Activated T-helper 1 cell treated with anti-CD3 and anti-CD28 coated beads, Interleukin-2, amount 50 U/mL, for 16 hours (primary cell): ENCODE results near the gene CD80.
"Not testable (repeated sequence)": the region's sequence is repeated elsewhere in the genome, so short reads cannot be mapped to it uniquely, and the experiment has no call there.

ENCODE experiments used
- DNase-seq, 2 donors: peaks; one replicate each; pipeline ENCODE4 v3.0.0-alpha.2; 2020; ENCODE audit warnings: low read depth in 1 of 2, low spot score in 1 of 2

Gene CD80

DNA sequence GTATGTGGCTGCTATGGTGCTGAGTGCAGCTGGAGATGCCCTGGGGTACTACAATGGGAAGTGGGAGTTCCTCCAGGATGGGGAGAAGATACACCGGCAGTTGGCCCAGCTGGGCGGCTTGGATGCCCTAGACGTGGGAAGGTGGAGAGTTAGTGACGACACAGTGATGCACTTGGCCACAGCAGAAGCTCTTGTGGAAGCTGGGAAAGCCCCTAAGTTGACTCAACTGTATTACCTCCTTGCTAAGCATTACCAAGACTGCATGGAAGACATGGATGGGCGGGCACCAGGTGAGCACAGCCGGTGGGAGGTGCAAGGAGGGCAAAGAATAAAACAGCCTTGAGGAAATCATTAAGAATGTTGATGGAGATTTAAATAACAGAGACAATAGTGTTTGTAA lies 22.8 kb upstream of the CD80 start:
- no peak for DNase-seq

DNA sequence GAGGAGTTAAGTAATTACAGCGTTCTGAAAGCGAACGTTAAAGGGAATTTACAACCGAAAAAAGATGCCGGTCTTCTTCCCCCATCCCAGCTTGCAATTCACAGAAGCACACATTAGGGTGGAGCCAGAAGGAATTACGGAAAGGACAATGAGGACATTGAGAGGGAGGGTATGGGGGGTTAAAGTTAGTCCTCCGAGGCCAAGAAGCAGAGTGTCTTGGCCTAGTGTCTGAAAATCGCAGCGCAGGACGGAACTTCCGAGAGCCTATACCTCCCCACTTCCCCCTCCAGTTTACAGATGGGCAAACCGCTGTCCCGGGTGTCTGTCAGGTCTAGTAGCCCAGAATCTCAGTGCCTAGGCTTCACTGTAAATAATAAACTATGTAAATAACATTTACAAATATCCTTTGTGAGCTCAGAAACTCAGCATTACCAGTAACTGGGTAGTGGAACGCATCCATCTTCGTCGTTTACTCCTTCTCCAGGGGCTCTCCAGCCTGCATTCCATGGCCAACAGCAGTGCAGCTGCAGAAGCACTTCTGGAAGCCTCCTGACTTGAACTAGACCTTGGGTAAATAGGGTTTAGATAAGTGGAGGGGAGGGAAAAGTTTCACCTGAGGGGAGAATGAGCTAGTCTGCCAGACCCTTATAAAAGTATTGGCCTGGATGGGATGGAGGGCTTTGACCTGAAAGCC lies 20.8 kb upstream of the CD80 start:
- no peak for DNase-seq

DNA sequence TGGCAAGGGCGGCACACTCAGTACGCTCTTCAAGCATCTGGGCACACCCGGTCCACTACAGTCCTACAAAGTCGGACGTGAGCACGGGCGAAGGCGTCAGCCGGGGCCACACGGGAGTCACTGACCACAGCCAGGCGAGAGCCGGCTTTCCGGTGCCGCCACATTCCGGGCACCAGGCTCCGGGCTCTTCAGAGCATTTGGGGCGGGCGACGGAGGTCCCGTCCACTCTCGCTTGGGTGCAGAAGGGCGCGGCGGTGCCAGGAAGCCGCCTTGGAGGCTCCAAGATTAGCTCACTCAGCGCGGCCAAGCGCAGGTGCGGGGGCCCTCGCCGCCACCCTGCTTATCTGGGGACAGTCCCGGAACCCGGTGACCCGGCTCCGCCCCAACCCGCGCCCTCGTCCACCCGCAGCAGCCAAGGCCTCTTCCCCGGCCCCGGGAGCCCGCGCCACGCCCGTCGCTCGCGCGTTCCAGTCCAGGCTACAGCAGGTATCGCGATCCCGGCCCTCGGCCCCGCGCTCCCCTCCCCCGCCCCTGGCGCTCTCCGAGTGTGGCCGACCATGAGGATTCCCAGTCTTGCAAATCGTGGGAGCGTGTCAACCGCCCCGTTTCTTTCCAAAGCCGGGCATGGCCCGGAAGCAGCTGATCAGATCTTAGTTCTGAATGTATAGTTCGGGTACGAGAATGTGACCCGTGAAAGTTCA lies 20.1 kb upstream of the CD80 start, which contains the start of gene ADPRH:
ADPRH (plus strand) TSS at position 127 of the 701 bp plus-strand sequence. CDS start 2,678 bp downstream, outside the sequence.
- DNase-seq: peak in 1 of 2 donors; percentile 18

DNA sequence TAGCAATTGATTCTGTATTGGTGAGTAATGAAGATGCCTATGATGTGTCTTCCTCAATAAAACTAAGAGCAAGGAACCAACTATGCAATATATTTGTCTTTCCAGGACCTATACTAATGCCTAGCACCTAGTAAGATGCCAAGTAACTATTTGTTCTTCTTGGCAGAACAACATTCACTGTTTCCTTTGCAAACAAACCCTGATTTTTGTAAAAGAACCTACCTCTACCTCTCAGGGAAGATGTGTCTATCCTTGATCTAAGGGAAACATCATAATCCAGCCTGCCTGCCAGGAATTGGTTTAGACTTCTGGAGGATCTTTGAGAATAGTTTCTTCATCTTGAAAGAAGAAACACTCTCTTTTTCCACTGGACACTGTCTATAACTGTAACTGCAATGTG lies 16.1 kb upstream of the CD80 start:
- DNase-seq: no peak

DNA sequence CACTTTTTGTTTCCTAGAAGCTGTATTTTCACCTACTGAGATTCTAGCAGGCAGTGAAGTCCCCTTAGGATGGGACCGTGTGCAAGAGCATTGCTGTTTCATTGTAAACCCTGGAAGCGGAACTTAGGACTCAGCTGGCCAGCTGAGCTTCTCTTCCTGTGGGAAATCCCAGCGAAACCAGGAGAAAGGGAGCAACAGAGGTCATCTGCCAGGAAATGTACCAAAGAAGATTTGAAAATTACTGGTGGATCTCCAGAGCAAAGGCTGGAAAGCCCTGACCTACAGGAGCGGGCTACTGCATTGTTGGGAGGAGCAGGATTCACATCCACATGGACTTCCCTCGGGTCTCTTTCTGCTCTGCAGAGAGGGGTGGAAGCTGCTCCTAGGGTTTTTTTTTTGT lies 12.3 kb upstream of the CD80 start:
- DNase-seq: no peak

DNA sequence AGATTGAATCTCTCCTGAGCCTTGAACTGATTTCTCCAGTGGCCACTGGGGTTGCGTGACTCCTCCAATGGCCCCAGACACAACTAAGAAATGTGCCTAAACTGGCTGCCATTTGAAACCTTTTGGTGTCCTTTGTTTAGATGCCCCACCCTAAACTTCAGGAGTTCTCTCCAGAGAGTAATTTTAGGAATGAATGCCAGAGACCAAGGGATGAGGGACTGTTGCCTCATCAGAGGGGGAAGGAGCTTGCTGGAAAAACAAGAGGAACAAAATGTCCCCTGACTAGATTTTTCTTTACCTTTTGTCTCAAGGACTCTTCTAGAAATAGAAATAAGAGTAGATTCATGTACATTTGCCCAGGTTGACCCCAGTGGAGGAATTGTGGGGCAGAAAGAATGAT lies 11.8 kb upstream of the CD80 start:
- no peak for DNase-seq

DNA sequence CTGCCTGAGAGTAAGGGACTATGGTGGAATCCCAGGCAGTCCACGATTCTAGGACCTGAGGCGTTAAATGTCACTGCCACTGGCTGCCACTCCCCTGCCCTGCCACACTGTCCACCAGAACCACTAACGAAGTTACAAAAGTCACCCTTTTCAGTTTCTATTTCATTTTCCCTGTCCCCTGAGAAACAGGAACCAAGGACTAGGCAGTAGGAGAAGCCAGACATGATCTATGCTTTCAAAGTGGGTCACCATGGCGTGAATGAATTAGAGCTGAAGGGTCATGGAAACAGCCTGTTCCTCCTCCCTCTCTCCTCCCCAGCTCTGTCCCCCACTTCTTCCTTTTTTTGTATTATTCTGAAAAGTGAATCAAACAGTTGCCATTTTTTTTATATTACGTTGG lies 10.8 kb upstream of the CD80 start:
- DNase-seq: no peak

DNA sequence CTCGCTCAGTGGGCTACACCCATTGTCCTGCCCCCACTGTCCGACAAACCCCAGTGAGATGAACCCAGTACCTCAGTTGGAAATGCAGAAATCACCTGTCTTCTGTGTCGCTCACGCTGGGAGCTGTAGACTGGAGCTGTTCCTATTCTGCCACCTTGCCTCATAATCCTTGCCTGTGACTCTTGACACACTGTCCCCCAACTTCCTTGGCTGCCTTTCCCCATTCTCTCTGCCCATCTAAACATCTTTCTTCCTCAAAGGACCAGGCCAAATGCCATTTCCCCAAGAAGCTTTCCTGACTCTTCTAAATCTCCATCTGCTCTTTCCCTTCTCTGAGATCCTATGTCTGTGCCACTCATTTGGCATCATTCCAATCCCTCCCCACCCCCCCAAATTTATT lies 9.7 kb upstream of the CD80 start:
- DNase-seq: no peak

DNA sequence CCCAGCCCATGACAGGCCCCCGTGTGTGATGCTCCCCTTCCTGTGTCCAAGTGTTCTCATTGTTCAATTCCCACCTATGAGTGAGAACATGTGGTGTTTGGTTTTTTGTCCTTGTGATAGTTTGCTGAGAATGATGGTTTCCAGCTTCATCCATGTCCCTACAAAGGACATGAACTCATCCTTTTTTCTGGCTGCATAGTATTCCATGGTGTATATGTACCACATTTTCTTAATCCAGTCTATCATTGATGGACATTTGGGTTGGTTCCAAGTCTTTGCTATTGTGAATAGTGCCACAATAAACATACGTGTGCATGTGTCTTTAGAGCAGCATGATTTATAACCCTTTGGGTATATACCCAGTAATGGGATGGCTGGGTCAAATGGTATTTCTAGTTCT lies 3.9 kb upstream of the CD80 start:
- not testable (repeated sequence) for DNase-seq

DNA sequence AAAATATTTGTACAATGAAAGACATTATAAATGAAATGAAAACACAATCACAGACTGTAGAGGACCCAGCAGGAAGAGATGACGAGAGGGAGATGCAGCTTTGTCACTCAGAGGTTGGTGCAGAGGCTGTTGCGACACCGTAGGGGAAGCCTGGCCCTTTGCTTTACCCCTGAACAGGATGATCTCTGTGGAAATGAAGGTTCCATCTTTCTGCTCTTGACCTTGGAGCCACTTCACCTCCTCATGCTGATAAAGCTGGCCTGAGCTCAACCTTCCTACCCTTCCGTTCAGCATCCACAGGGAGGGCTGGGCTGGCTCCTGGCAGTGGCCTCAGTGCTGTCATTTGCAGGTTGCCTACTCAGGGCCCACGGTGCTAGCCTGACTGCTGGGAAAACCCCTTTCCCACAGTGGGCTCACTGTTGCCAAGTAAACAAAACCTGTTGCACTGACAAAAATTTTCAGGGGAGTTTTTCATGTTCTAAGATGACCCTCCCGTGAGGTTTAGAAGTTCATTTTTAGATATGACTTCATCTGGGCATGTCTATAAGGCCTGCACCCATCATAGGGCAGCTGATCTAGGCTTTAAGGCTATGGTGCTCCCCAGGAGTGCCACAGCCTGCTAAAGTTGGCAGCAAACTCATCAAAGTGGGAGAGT lies 3.0 kb upstream of the CD80 start:
- DNase-seq: peak in 1 of 2 donors; percentile 4

DNA sequence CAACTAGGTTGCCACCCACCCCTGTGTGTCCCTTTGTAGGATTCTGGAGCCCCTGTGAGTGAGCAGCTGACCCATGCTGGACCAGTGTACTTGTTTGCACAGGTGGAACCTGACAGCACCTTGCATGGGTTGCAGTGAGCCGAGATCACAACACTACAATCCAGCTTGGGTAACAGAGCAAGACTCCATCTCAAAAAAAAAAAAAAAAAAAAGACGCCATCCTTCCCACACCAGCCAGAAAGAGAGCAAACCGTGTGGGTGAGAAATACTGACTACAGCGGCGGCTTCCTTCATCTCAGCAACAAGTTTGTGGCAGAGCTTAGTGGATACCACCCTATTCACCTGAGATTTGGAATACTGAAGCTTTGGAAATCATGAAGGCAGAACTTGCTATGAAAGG lies 746 bp upstream of the CD80 start:
- DNase-seq: no peak

DNA sequence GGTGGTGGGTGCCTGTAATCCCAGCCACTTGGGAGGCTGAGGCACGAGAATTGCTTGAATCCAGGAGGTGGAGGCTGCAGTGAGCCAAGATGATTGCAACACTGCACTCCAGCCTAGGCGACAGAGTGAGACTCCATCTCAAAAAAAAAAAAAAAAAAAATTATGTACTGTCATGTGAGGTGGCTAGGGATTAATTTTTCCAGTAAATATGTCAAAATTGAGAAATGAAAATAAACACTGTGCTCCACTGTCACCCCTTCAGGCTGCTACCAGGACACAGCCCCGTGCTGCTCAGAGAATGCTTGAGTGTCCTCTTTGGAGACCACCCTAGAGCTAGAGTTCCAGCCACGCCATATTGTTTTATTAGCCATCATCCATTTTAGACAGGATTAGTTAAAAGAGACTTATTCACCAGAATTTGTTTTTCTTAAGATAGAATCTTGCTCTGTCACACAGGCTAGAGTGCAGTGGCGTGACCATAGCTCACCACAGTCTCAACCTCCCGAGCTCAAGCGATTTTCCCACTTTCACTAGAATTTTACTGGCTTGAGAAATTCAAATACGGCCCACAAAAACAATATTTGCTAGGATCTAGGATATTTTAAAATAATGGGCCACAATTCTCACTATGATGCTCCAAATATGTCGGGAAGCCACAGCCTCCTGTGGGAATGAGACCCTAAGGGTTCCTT lies 642 bp downstream of the CD80 start:
- DNase-seq: no peak

DNA sequence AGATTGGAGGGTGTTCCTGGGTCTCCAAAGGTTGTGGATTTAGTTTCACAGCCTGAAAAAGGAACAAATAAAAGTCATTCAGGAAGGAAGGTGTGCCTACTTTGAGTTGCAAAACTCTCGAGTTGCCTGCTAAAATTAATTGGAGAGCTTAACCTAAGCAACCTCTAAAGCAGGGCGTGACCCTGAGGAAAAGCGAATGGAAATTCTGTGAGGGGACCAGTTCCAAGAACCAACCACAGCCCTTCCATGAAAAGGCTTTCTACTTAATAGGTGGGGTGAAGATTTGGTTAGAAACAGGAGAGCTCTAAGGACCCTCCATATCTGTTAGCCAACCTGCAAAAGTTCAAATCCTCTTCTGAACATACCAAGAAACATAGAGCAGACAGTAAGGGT lies 1.5 kb downstream of the CD80 start:
- no peak for DNase-seq

DNA sequence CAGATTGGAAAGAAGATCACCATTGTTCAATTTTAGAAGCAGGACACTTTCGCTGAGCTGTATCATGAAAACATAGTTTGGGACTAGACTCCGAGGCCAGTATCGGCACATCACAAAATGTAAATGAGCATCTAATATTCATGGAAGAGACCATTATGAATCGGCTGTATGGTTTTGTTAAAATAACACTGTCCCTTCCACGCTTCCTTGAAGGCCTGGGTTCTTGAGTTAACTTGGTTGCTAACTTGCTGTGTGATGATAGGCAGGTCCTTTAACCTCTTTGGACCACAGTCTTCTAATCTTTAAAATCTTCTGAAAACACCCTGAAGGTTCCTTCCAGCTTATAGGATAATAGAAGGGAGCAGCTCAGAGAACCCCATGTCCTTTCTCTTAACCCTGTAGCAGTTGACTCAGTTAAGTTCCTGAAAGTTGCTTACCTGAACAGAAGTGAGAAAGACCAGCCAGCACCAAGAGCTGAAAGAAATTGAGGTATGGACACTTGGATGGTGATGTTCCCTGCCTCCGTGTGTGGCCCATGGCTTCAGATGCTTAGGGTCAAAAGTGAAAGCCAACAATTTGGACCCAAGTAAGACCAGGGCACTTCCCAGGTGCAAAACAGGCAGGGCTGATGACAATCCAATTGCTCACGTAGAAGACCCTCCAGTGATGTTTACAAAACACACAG lies 2.1 kb downstream of the CD80 start:
- no peak for DNase-seq

DNA sequence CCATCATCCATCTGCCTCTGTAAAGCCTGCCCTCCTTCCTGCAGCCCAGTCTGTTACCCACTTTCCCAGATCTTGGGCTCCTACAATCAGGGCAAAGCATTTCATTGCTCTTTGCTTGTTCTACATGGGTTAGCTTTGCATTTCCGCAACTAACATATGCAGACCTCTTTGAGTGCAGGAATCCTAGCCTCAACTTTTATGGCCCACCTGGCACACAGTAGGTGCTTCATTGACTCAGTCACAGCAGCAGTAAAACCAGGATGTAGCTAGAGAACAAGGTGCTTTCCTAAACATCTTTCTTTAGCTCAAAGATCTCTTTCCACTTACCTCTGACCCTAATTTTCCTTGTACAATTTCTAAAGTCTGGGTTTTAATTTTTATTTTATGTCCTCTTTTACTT lies 3.5 kb downstream of the CD80 start:
- DNase-seq: no peak

DNA sequence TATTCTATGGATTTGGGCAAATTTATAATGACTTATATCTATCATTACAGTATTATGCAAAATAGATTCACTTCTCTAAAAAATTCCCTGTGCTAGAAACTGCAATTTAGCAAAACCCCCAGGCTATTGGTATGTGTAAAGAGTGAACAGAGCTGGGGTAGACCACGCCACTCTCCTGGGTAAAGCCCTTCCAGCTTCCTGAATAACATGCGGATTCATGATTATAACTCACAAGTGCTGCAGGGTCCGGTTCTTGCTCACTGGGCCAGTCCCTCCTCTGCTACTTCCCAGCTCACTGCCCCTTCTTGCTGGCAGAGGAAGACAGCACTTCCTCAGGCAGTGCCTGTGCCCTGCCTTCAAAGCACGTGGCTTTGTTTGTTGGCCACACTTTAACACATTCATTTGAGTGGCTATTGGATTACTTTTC lies 4.1 kb downstream of the CD80 start:
- no peak for DNase-seq

DNA sequence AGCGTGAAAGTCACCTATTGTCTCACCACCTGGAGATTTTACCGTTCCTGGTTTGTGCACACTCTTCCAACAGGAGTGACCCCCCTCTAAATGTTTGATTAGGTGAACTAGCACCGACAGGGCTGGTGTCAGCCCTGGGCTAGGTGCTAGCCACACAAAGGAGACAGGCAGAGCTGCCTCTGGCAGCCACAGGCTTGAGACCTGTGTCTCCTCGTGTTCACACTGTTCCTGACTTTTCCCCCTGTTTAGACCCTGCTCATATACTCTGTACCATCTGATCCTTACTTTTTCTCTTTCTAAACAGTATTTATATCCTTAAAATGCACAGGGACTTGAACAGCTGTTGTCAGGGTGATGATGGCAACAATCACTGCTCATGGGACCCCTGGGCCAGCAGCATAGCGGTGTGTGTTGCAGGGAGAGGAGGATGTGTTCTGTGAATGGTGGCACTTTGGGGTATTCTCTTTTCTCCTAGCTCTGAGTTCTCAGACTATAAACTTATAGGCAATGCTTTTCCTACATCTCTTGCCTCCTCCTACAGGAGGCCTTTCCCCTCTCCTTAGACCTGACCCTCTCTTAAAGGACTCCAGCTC lies 5.5 kb downstream of the CD80 start:
- no peak for DNase-seq

DNA sequence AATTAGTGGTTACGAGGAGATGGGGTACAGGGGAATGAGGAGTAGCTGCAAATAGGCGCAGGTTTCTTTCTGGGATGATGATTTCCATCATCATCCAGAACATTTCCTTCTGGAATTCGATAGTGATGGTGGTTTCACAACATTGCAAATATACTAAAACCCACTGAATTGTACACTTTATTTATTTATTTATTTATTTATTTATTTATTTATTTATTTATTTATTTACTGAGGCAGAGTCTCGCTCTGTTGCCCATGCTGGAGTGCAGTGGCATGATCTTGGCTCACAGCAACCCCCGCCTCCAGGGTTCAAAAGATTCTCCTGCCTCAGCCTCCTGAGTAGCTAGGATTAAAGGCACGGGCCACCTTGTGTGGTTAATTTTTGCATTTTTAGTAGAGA lies 6.5 kb downstream of the CD80 start:
- DNase-seq: not testable (repeated sequence)

DNA sequence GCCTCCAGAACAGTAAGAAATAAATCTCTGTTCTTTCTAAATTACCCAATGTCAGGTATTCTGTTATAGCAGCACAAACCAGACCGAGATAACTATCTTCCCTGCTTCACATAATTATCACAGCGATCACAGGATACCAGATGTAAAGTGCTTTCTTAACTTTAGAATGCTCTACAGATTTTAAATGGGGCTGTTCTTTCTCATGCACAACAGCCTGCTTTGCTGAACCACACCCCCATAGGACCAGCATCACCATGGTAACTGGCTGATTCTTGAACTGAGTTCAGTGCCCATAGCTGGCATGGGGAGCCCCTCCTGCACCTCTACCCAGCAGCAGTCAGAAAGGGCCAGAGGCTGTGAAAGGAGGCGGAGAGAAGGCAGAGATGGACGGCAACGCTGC lies 7.8 kb downstream of the CD80 start:
- no peak for DNase-seq

DNA sequence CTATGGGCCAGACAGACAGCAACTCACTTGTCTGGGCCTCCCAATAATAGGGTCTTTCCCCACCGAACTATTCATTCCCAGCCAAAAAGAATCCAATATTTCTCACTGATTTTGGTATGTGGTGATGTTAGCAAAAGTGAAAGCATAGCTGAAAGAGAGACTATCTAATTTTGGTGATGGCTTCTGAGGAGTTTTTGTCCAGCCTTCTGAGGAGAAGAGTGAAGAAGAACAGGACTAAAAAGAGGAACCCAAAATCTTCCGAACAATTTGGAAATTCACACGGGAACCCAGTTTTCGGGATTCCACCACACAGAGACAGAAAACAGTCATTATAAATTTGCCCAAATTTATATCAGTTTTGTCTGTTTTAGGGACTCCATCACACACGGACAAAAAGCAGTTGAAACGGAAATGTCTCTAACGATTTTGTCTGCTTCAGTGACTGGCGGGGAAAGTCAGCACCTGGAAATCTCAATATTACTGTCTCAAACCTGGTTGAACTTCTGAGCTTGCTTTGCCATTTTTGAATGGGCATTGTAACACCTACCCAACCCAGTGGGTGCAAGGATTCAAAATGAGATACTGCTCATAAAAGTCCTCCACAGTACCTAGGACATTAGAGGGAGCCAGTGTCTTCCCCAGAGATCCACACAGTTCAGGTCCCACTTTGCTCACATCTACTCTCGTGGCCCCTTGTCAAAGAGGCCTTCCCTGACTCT lies 9.1 kb downstream of the CD80 start:
- DNase-seq: no peak
